Esophagus squamous epithelium (tissue), 4 donors: ENCODE measurements around the gene CAMKMT.

Experiments
- CTCF ChIP-seq, 6 experiments: fragments of 450-650 bp in 4 of 6; fragments of 200-600 bp in 2 of 6; sonication (generic) in 2 of 6; IDR thresholded peaks; one replicate each; pipeline ENCODE4 v1.5.1; 2016 to 2019; ENCODE audit warnings: antibody characterized with exemption in 6 of 6, mild to moderate bottlenecking in 4 of 6, moderate library complexity in 4 of 6
- POLR2A ChIP-seq, 4 donors: fragments of 450-650 bp; IDR thresholded peaks; one replicate each; pipeline ENCODE4 v1.6.1; 2017; ENCODE audit warnings: antibody characterized with exemption in 4 of 4, mild to moderate bottlenecking in 4 of 4, moderate library complexity in 3 of 4

DNA sequence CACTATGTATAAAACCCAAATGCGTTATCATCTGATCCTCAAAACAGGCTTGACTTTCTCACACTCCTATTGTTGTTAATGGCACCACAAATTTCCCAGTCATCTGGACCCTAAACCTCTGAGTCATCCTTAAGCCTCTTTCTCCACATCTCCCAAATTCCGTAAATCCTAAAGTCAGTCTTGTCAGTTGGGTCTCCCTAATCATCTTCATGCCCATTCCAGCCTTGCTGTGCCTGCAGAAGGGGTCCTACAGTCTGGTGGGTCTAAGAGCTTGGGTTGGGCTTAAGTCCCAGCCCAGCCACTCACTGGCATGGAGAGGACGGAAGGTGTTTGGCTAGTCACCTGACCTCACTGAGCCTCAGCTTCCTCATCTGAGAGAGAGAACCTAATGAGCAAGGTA, 314.6 kb downstream of the CAMKMT start:
- TF ChIP-seq POLR2A (IDR thresholded peaks at IDR 0.05): no peak
- TF ChIP-seq CTCF (IDR thresholded peaks at IDR 0.05): no peak
